Loucy (cell line): Measurements from ENCODE around the gene CACNB3.

Experiments
- EZH2phosphoT487 ChIP-seq: fragments of 200-600 bp; IDR thresholded peaks from 2 replicates; pipeline ENCODE4 v1.6.1; 2018; ENCODE audit warnings: antibody characterized with exemption, mild to moderate bottlenecking, moderate library complexity, borderline replicate concordance
- TF ChIP-seq, protein P1 (sequence below): fragments of 200-600 bp; sonication (generic); conservative IDR thresholded peaks from 2 replicates; pipeline ENCODE4 v1.5.1; 2014; ENCODE audit warnings: mild to moderate bottlenecking, antibody characterized with exemption, low read length

DNA sequence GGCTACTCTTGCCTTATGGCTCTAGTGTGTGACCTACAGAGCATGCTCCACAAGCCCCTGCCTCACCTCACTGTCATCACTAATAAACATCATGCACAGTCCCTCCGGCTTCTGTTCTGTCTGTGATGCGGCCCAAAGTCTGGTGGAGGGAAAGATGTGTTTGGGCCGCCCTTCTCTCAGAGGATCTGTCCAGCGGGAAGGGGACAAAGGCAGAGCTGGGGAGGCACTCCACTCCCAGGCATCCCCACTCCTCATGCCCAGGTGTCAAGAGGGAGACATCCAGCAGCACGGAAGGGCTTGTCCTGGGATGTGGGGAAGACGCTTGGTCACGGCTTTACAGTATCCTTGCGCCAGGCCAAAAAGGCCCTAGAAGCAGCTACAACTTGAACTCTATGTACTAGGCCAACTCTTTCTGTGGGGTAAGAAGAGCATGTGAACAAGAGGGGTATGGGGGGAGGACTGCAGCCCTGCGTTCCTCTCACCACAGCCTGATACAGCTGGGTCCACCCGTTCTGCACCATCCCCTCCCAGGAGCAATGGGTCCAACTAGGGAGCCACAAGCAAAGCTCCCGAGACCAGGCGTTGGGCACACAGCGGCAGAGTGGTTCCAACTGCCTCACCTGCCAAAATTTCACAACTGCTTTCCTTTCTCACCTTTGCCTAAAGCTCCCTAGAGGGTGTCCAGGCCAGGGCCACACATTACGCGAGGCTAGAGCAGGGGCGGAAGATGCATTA, 10.7 kb downstream of the CACNB3 start:
- TF ChIP-seq, protein P1, sequence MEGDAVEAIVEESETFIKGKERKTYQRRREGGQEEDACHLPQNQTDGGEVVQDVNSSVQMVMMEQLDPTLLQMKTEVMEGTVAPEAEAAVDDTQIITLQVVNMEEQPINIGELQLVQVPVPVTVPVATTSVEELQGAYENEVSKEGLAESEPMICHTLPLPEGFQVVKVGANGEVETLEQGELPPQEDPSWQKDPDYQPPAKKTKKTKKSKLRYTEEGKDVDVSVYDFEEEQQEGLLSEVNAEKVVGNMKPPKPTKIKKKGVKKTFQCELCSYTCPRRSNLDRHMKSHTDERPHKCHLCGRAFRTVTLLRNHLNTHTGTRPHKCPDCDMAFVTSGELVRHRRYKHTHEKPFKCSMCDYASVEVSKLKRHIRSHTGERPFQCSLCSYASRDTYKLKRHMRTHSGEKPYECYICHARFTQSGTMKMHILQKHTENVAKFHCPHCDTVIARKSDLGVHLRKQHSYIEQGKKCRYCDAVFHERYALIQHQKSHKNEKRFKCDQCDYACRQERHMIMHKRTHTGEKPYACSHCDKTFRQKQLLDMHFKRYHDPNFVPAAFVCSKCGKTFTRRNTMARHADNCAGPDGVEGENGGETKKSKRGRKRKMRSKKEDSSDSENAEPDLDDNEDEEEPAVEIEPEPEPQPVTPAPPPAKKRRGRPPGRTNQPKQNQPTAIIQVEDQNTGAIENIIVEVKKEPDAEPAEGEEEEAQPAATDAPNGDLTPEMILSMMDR, result no peak
- no peak for TF ChIP-seq EZH2phosphoT487
